D721Med (cell line): ENCODE data around the gene CD247.

Source experiments
- DNase-seq: peaks from one replicate; pipeline ENCODE4 v3.0.0; 2011; ENCODE audit warnings: low spot score; ENCODE audit not compliant: insufficient read length
- FAIRE-seq: peaks from 2 replicates; lab custom pipeline; 2011; peaks lifted over from hg19 to GRCh38; lab: Jason Lieb, UNC
- CTCF ChIP-seq: IDR thresholded peaks from 2 replicates; pipeline ENCODE4 v1.5.1; 2012; ENCODE audit warnings: mild to moderate bottlenecking, control low read depth; ENCODE audit not compliant: insufficient read depth; ENCODE audit errors: missing control alignments

Gene CD247

GRCh38 chr1:167431909-167432650 lies 86.2 kb downstream of the CD247 start:
- DNase-seq (no peak), FAIRE-seq (no peak)
- TF ChIP-seq CTCF: no peak

GRCh38 chr1:167431261-167431908 lies 86.9 kb downstream of the CD247 start:
- no peak for FAIRE-seq
- TF ChIP-seq CTCF: no peak
- DNase-seq: no peak

- FAIRE-seq: no peak
These were observed 87.5 kb downstream of the CD247 start for GRCh38 chr1:167430849-167431242.

GRCh38 chr1:167430134-167430848 lies 88.0 kb downstream of the CD247 start:
- DNase-seq (no peak), FAIRE-seq (no peak)
- TF ChIP-seq CTCF: no peak

More at GRCh38 chr1:167430849-167431242, 87.5 kb downstream of the CD247 start:
- no peak for DNase-seq
- TF ChIP-seq CTCF: no peak

- no peak for TF ChIP-seq CTCF
- FAIRE-seq (no peak), DNase-seq (no peak)
These were observed 88.7 kb downstream of the CD247 start for GRCh38 chr1:167429612-167430011.

- DNase-seq: no peak
- peak; percentile 64 for FAIRE-seq
- no peak for TF ChIP-seq CTCF
These were observed 89.9 kb downstream of the CD247 start for GRCh38 chr1:167428395-167428794.

GRCh38 chr1:167427848-167428247 lies 90.5 kb downstream of the CD247 start:
- no peak for FAIRE-seq
- DNase-seq: no peak

More at GRCh38 chr1:167427848-167428247, 90.5 kb downstream of the CD247 start:
- no peak for TF ChIP-seq CTCF
